Measurements from ENCODE around the gene PTPRK.

The PTPRK gene

GRCh38 chr6:128515550-128516513, 4.6 kb downstream of the PTPRK start:
- no peak for DNase-seq

GRCh38 chr6:128513878-128514277, 6.5 kb downstream of the PTPRK start:
- no peak for DNase-seq

GRCh38 chr6:128512296-128512695, 8.1 kb downstream of the PTPRK start:
- DNase-seq = no peak

- DNase-seq = no peak
These were observed 8.9 kb downstream of the PTPRK start for GRCh38 chr6:128511506-128511905.

GRCh38 chr6:128509709-128510108, 10.7 kb downstream of the PTPRK start:
- no peak for DNase-seq

- DNase-seq = no peak
These were observed 11.7 kb downstream of the PTPRK start for GRCh38 chr6:128508588-128509296.

- DNase-seq = no peak
These were observed 12.8 kb downstream of the PTPRK start for GRCh38 chr6:128507337-128508310.

- DNase-seq = no peak
These were observed 14.8 kb downstream of the PTPRK start for GRCh38 chr6:128505603-128506002.

GRCh38 chr6:128504003-128504654, 16.3 kb downstream of the PTPRK start:
- DNase-seq = no peak

GRCh38 chr6:128500749-128501600, 19.4 kb downstream of the PTPRK start:
- no peak for DNase-seq

- no peak for DNase-seq
These were observed 20.4 kb downstream of the PTPRK start for GRCh38 chr6:128500014-128500413.

- no peak for DNase-seq
These were observed 21.2 kb downstream of the PTPRK start for GRCh38 chr6:128499079-128499731.

GRCh38 chr6:128498234-128498633, 22.2 kb downstream of the PTPRK start:
- no peak for DNase-seq

GRCh38 chr6:128495536-128496333, 24.7 kb downstream of the PTPRK start:
- no peak for DNase-seq

- no peak for DNase-seq
These were observed 26.0 kb downstream of the PTPRK start for GRCh38 chr6:128494440-128494839.

- DNase-seq = no peak
These were observed 26.5 kb downstream of the PTPRK start for GRCh38 chr6:128493877-128494276.

- no peak for DNase-seq
These were observed 28.0 kb downstream of the PTPRK start for GRCh38 chr6:128492386-128492785.

- DNase-seq = no peak
These were observed 28.7 kb downstream of the PTPRK start for GRCh38 chr6:128491610-128492206.

- no peak for DNase-seq
These were observed 29.3 kb downstream of the PTPRK start for GRCh38 chr6:128491100-128491581.
